GM23338 (cell line): ENCODE results near the gene CIART. TPM values are rescaled to one million over a fixed set of nuclear protein-coding genes. Genes with fewer than 3 reads are reported as not detected.

Experiments used
- ATAC-seq: fragments of 200-7000 bp; cut with Tn5 transposase; 3 replicates; pipeline ENCODE4 v1.9.1; 2020
- DNase-seq: peaks from one replicate; pipeline ENCODE4 v3.0.0-alpha.2; 2015; ENCODE audit warnings: low spot score
- H2AFZ ChIP-seq: fragments of 200-600 bp; sonication (generic); 2 replicates; pipeline ENCODE4 v1.8.0; 2016; ENCODE audit warnings: antibody characterized with exemption, mild to moderate bottlenecking, moderate library complexity
- H3F3A ChIP-seq: fragments of 200-600 bp; sonication (generic); replicated peaks from 2 replicates; pipeline ENCODE4 v1.8.0; 2017; ENCODE audit warnings: antibody characterized with exemption, mixed run types, low read depth
- H3K27ac ChIP-seq: fragments of 200-600 bp; sonication (generic); 2 replicates; pipeline ENCODE4 v1.6.1; 2016; ENCODE audit warnings: low read depth
- H3K27me3 ChIP-seq: fragments of 200-600 bp; sonication (generic); 2 replicates; pipeline ENCODE4 v1.8.0; 2016; ENCODE audit warnings: mild to moderate bottlenecking, mixed run types, moderate library complexity; ENCODE audit not compliant: insufficient read depth
- H3K36me3 ChIP-seq: fragments of 200-600 bp; sonication (generic); 2 replicates; pipeline ENCODE4 v1.8.0; 2016; ENCODE audit warnings: mild to moderate bottlenecking; ENCODE audit not compliant: insufficient read depth
- H3K4me1 ChIP-seq: fragments of 200-600 bp; sonication (generic); 2 replicates; pipeline ENCODE4 v1.8.0; 2016; ENCODE audit warnings: mild to moderate bottlenecking, moderate library complexity; ENCODE audit not compliant: insufficient read depth
- H3K4me2 ChIP-seq: fragments of 200-600 bp; sonication (generic); 2 replicates; pipeline ENCODE4 v1.7.1; 2017; ENCODE audit warnings: mixed run types
- H3K4me3 ChIP-seq: fragments of 200-600 bp; sonication (generic); 2 replicates; pipeline ENCODE4 v1.6.1; 2016; ENCODE audit warnings: mixed run types
- H3K79me2 ChIP-seq: fragments of 200-600 bp; sonication (generic); replicated peaks from 2 replicates; pipeline ENCODE4 v1.8.0; 2017; ENCODE audit warnings: mild to moderate bottlenecking; ENCODE audit not compliant: insufficient read depth
- H3K9me2 ChIP-seq: fragments of 200-600 bp; sonication (generic); 2 replicates; pipeline ENCODE4 v1.8.0; 2017; ENCODE audit not compliant: insufficient read depth
- H4K20me1 ChIP-seq: fragments of 200-600 bp; sonication (generic); replicated peaks from 2 replicates; pipeline ENCODE4 v1.8.0; 2017; ENCODE audit warnings: mild to moderate bottlenecking; ENCODE audit not compliant: insufficient read depth
- H3K27ac Mint-ChIP-seq: 2 replicates; pipeline ENCODE4 v1.8.0; 2020; ENCODE audit warnings: inconsistent platforms, mild to moderate bottlenecking, moderate library complexity, mixed read lengths
- H3K27me3 Mint-ChIP-seq: 3 replicates; pipeline ENCODE4 v1.8.0; 2022; ENCODE audit warnings: low read depth, mild to moderate bottlenecking, moderate library complexity, mixed read lengths, inconsistent platforms; ENCODE audit not compliant: insufficient read depth, poor library complexity
- H3K36me3 Mint-ChIP-seq: 3 replicates; pipeline ENCODE4 v1.8.0; 2021; ENCODE audit warnings: low read depth, mild to moderate bottlenecking, inconsistent platforms, moderate library complexity, mixed read lengths
- H3K4me1 Mint-ChIP-seq: 3 replicates; pipeline ENCODE4 v1.8.0; 2020; ENCODE audit warnings: mild to moderate bottlenecking, inconsistent platforms, mixed read lengths
- H3K4me3 Mint-ChIP-seq: 3 replicates; pipeline ENCODE4 v1.8.0; 2021; ENCODE audit warnings: moderate library complexity, mild to moderate bottlenecking, inconsistent platforms, mixed read lengths
- H3K9me3 Mint-ChIP-seq: 3 replicates; pipeline ENCODE4 v1.8.0; 2020; ENCODE audit warnings: moderate library complexity, mild to moderate bottlenecking, inconsistent platforms, mixed read lengths
- CREB1 ChIP-seq: fragments of 250-450 bp; sonication (Bioruptor Pico); IDR thresholded peaks from 2 replicates; pipeline ENCODE4 v1.5.0; 2020; ENCODE audit warnings: low read depth, mild to moderate bottlenecking, moderate library complexity
- EZH2 ChIP-seq: fragments of 200-600 bp; sonication (generic); IDR thresholded peaks from one replicate; pipeline ENCODE4 v1.8.0; 2017; ENCODE audit warnings: antibody characterized with exemption, mild to moderate bottlenecking, low read depth; ENCODE audit not compliant: unreplicated experiment
- JUNB ChIP-seq: IDR thresholded peaks from one replicate; pipeline ENCODE4 v1.6.1; 2016; ENCODE audit warnings: antibody characterized with exemption; ENCODE audit not compliant: unreplicated experiment
- NANOG ChIP-seq: IDR thresholded peaks from 2 replicates; pipeline ENCODE4 v1.6.1; 2016; ENCODE audit warnings: antibody characterized with exemption, borderline replicate concordance
- POLR2AphosphoS5 ChIP-seq: IDR thresholded peaks from 2 replicates; pipeline ENCODE4 v1.6.1; 2016; ENCODE audit warnings: antibody characterized with exemption, low read depth
- STAT1 ChIP-seq: IDR thresholded peaks from one replicate; pipeline ENCODE4 v1.6.1; 2016; ENCODE audit warnings: antibody characterized with exemption; ENCODE audit not compliant: unreplicated experiment
- ZNF114 ChIP-seq: fragments of 250-450 bp; sonication (Bioruptor Pico); IDR thresholded peaks from 2 replicates; pipeline ENCODE4 v1.5.0; 2020; ENCODE audit warnings: mild to moderate bottlenecking, moderate library complexity
- ZNF331 ChIP-seq: fragments of 250-450 bp; sonication (Bioruptor Pico); IDR thresholded peaks from 2 replicates; pipeline ENCODE4 v1.5.0; 2020; ENCODE audit warnings: low read depth, mild to moderate bottlenecking, moderate library complexity
- polyA plus RNA-seq: library from polyadenylated mRNA; unstranded; fragments of >200 nt; fragmentation: Nextera tagmentation; extraction: Ambion mirVana; gene quantifications from 2 replicates; pipeline ENCODE4 v1.2.1, GENCODE V29; 2016
- total RNA-seq: library from RNA; depleted of rRNA; stranded (reverse); fragments of >200 nt; shearing (Covaris generic); gene quantifications from 2 replicates; pipeline ENCODE4 v1.2.3, GENCODE V29; 2014
- TF ChIP-seq, protein P1 (sequence below), 2 experiments: fragments of 200-600 bp in 1 of 2; sonication (generic) in 1 of 2; conservative IDR thresholded peaks; 2 replicates each; pipeline versions ENCODE4 v1.5.1 to v1.6.1; 2016 to 2017; ENCODE audit warnings: antibody characterized with exemption in 2 of 2, low read depth in 2 of 2, mild to moderate bottlenecking in 2 of 2, moderate library complexity in 1 of 2
- TF ChIP-seq, protein P2 (sequence below): IDR thresholded peaks from 2 replicates; pipeline ENCODE4 v1.6.1; 2016; ENCODE audit warnings: antibody characterized with exemption
- TF ChIP-seq, protein P3 (sequence below): IDR thresholded peaks from one replicate; pipeline ENCODE4 v1.6.1; 2018; ENCODE audit warnings: antibody characterized with exemption; ENCODE audit not compliant: unreplicated experiment
- TF ChIP-seq, protein P4 (sequence below): fragments of 250-450 bp; sonication (Bioruptor Pico); IDR thresholded peaks from 2 replicates; pipeline ENCODE4 v1.5.0; 2020; ENCODE audit warnings: mild to moderate bottlenecking, moderate library complexity

The CIART gene
- total and polyA plus RNA-seq, 2 experiments from 2014 or later: 9.3 to 16.4 TPM

DNA sequence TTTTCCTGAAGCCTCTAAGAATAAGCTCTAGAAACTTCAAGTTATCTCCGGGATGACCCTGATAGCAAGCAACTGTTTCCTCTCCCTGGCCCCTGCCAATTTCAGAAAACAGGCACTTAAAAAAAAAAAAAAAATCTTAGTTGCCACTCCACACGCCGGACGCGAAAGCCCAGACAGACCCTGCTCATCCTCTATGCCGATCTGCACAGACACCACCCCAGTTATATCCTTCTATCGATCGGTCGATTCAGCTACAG is 48.1 kb upstream of the CIART start:
- 0 out of 2 replicates have a peak, but pooled peaks cover 3% of the 10 kb centered on the region for H3F3A ChIP-seq
- TF ChIP-seq, protein P1, sequence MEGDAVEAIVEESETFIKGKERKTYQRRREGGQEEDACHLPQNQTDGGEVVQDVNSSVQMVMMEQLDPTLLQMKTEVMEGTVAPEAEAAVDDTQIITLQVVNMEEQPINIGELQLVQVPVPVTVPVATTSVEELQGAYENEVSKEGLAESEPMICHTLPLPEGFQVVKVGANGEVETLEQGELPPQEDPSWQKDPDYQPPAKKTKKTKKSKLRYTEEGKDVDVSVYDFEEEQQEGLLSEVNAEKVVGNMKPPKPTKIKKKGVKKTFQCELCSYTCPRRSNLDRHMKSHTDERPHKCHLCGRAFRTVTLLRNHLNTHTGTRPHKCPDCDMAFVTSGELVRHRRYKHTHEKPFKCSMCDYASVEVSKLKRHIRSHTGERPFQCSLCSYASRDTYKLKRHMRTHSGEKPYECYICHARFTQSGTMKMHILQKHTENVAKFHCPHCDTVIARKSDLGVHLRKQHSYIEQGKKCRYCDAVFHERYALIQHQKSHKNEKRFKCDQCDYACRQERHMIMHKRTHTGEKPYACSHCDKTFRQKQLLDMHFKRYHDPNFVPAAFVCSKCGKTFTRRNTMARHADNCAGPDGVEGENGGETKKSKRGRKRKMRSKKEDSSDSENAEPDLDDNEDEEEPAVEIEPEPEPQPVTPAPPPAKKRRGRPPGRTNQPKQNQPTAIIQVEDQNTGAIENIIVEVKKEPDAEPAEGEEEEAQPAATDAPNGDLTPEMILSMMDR (conservative IDR thresholded peaks at IDR 0.05; ENCODE audit: low read depth in 2 of 2): no peak
- TF ChIP-seq, protein P2, sequence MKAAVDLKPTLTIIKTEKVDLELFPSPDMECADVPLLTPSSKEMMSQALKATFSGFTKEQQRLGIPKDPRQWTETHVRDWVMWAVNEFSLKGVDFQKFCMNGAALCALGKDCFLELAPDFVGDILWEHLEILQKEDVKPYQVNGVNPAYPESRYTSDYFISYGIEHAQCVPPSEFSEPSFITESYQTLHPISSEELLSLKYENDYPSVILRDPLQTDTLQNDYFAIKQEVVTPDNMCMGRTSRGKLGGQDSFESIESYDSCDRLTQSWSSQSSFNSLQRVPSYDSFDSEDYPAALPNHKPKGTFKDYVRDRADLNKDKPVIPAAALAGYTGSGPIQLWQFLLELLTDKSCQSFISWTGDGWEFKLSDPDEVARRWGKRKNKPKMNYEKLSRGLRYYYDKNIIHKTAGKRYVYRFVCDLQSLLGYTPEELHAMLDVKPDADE: no peak
- TF ChIP-seq, protein P3, sequence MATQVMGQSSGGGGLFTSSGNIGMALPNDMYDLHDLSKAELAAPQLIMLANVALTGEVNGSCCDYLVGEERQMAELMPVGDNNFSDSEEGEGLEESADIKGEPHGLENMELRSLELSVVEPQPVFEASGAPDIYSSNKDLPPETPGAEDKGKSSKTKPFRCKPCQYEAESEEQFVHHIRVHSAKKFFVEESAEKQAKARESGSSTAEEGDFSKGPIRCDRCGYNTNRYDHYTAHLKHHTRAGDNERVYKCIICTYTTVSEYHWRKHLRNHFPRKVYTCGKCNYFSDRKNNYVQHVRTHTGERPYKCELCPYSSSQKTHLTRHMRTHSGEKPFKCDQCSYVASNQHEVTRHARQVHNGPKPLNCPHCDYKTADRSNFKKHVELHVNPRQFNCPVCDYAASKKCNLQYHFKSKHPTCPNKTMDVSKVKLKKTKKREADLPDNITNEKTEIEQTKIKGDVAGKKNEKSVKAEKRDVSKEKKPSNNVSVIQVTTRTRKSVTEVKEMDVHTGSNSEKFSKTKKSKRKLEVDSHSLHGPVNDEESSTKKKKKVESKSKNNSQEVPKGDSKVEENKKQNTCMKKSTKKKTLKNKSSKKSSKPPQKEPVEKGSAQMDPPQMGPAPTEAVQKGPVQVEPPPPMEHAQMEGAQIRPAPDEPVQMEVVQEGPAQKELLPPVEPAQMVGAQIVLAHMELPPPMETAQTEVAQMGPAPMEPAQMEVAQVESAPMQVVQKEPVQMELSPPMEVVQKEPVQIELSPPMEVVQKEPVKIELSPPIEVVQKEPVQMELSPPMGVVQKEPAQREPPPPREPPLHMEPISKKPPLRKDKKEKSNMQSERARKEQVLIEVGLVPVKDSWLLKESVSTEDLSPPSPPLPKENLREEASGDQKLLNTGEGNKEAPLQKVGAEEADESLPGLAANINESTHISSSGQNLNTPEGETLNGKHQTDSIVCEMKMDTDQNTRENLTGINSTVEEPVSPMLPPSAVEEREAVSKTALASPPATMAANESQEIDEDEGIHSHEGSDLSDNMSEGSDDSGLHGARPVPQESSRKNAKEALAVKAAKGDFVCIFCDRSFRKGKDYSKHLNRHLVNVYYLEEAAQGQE: no peak
- TF ChIP-seq ZNF114 (CRISPR knock-in tag): no peak
- no peak for TF ChIP-seq ZNF331 (CRISPR knock-in tag)
- no peak for TF ChIP-seq STAT1
- no peak for TF ChIP-seq NANOG
- TF ChIP-seq, protein P4, sequence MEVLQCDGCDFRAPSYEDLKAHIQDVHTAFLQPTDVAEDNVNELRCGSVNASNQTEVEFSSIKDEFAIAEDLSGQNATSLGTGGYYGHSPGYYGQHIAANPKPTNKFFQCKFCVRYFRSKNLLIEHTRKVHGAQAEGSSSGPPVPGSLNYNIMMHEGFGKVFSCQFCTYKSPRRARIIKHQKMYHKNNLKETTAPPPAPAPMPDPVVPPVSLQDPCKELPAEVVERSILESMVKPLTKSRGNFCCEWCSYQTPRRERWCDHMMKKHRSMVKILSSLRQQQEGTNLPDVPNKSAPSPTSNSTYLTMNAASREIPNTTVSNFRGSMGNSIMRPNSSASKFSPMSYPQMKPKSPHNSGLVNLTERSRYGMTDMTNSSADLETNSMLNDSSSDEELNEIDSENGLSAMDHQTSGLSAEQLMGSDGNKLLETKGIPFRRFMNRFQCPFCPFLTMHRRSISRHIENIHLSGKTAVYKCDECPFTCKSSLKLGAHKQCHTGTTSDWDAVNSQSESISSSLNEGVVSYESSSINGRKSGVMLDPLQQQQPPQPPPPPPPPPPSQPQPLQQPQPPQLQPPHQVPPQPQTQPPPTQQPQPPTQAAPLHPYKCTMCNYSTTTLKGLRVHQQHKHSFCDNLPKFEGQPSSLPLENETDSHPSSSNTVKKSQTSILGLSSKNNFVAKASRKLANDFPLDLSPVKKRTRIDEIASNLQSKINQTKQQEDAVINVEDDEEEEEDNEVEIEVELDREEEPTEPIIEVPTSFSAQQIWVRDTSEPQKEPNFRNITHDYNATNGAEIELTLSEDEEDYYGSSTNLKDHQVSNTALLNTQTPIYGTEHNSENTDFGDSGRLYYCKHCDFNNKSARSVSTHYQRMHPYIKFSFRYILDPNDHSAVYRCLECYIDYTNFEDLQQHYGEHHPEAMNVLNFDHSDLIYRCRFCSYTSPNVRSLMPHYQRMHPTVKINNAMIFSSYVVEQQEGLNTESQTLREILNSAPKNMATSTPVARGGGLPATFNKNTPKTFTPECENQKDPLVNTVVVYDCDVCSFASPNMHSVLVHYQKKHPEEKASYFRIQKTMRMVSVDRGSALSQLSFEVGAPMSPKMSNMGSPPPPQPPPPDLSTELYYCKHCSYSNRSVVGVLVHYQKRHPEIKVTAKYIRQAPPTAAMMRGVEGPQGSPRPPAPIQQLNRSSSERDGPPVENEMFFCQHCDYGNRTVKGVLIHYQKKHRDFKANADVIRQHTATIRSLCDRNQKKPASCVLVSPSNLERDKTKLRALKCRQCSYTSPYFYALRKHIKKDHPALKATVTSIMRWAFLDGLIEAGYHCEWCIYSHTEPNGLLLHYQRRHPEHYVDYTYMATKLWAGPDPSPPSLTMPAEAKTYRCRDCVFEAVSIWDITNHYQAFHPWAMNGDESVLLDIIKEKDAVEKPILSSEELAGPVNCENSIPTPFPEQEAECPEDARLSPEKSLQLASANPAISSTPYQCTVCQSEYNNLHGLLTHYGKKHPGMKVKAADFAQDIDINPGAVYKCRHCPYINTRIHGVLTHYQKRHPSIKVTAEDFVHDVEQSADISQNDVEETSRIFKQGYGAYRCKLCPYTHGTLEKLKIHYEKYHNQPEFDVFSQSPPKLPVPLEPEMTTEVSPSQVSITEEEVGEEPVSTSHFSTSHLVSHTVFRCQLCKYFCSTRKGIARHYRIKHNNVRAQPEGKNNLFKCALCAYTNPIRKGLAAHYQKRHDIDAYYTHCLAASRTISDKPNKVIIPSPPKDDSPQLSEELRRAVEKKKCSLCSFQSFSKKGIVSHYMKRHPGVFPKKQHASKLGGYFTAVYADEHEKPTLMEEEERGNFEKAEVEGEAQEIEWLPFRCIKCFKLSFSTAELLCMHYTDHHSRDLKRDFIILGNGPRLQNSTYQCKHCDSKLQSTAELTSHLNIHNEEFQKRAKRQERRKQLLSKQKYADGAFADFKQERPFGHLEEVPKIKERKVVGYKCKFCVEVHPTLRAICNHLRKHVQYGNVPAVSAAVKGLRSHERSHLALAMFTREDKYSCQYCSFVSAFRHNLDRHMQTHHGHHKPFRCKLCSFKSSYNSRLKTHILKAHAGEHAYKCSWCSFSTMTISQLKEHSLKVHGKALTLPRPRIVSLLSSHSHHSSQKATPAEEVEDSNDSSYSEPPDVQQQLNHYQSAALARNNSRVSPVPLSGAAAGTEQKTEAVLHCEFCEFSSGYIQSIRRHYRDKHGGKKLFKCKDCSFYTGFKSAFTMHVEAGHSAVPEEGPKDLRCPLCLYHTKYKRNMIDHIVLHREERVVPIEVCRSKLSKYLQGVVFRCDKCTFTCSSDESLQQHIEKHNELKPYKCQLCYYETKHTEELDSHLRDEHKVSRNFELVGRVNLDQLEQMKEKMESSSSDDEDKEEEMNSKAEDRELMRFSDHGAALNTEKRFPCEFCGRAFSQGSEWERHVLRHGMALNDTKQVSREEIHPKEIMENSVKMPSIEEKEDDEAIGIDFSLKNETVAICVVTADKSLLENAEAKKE (CRISPR knock-in tag): no peak
- no peak for TF ChIP-seq POLR2AphosphoS5
- TF ChIP-seq EZH2: no peak
- TF ChIP-seq JUNB: no peak
- no peak for TF ChIP-seq CREB1 (CRISPR knock-in tag)
- no peak overlapping the region for H2AFZ ChIP-seq
- peaks cover 12% of the 10 kb centered on the region; the same call in 1 of the 2 replicates for H4K20me1 ChIP-seq
- no peak for ATAC-seq
- H3K36me3 ChIP-seq: peaks cover 9% of the 10 kb centered on the region
- H3K9me2 ChIP-seq: peaks cover 7% of the 10 kb centered on the region; the same call in 1 of the 2 replicates
- Mint-ChIP-seq H3K9me3 (no peaks in the 10 kb centered on the region; the same call in 2 of the 3 replicates), H3K27me3 (peaks cover 7% of the 10 kb centered on the region), H3K27ac (peak overlapping the region; percentile 95), H3K4me1 (peaks cover 17% of the 10 kb centered on the region), H3K36me3 (peaks cover 25% of the 10 kb centered on the region; the same call in 2 of the 3 replicates), H3K4me3 (no peak overlapping the region; the same call in 2 of the 3 replicates)
- H3K27me3 ChIP-seq: no peaks in the 10 kb centered on the region
- no peak for DNase-seq
- H3K27ac ChIP-seq: peak overlapping the region; percentile 76
- peaks cover 65% of the 10 kb centered on the region for H3K79me2 ChIP-seq
- H3K4me2 ChIP-seq: peak overlapping the region; percentile 80
- H3K4me1 ChIP-seq: peaks cover 15% of the 10 kb centered on the region
- H3K4me3 ChIP-seq: peak overlapping the region; percentile 71
